ENCODE measurements around the gene DUOX2. TPM values are rescaled to one million over a fixed set of nuclear protein-coding genes. Genes with fewer than 3 reads are reported as not detected.
A peak's percentile ranks its signal among the peaks of the same experiment; 100 is the strongest.

DUOX2 gene
- total RNA-seq (2016; rRNA removed; fragmentation: Illumina TruSeq; extraction: Trizol), result not detected in 2 replicates
- not detected in 2 replicates for total RNA-seq (2016; cell fraction: cytosol; rRNA removed; fragmentation: Illumina TruSeq; extraction: Trizol; ENCODE audit: low read depth)
- not detected in 2 replicates for total RNA-seq (2016; cell fraction: insoluble cytoplasmic fraction; rRNA removed; fragmentation: Illumina TruSeq; extraction: Trizol)
- total RNA-seq (2016; cell fraction: membrane; rRNA removed; fragmentation: Illumina TruSeq; extraction: Trizol), result not detected in 2 replicates
- not detected in 2 replicates for total RNA-seq (2016; cell fraction: nucleus; rRNA removed; fragmentation: Illumina TruSeq; extraction: Trizol)
- polyA plus RNA-seq (2011; rRNA removed), result 0.08 and 0.27 TPM in 2 replicates
- polyA plus RNA-seq (2011; cell fraction: cytosol; rRNA removed), result 0.04 and 0.06 TPM in 2 replicates
- polyA plus RNA-seq (2011; cell fraction: nucleus; rRNA removed), result 1.3 and 1.5 TPM in 2 replicates
- polyA plus RNA-seq (2012), result 0.09 and 0.39 TPM in 2 replicates
- polyA plus RNA-seq (2016; cell fraction: cytosol; fragmentation: Illumina TruSeq; extraction: Trizol; ENCODE audit: low read depth), result not detected in 2 replicates
- polyA plus RNA-seq (2016; cell fraction: insoluble cytoplasmic fraction; fragmentation: Illumina TruSeq; extraction: Trizol; ENCODE audit: low read depth), result not detected in 2 replicates
- not detected in 2 replicates for polyA plus RNA-seq (2016; cell fraction: membrane; fragmentation: Illumina TruSeq; extraction: Trizol; ENCODE audit: low read depth)
- not detected in 2 replicates for polyA plus RNA-seq (2016; cell fraction: nucleus; fragmentation: Illumina TruSeq; extraction: Trizol; ENCODE audit: insufficient read depth, low read depth)
- 0.02 and 0.16 TPM in 2 replicates for polyA minus RNA-seq (2011; rRNA and poly(A)+ RNA removed; ENCODE audit: low replicate concordance)
- polyA minus RNA-seq (2011; cell fraction: cytosol; rRNA and poly(A)+ RNA removed), result 0.09 and 0.30 TPM in 2 replicates
- 0.39 and 0.62 TPM in 2 replicates for polyA minus RNA-seq (2011; cell fraction: nucleus; rRNA and poly(A)+ RNA removed)
- Bru-seq, nascent RNA, result percentile 8 among the genes with signal in this experiment
- BruChase-seq, experiment 1, labeled RNA remaining after a 6-hour chase, result percentile 13 among the genes with signal in this experiment
- not detected for BruChase-seq, experiment 2, labeled RNA remaining after a 2-hour chase
- long read RNA-seq, experiment 1, result 0 reads
- long read RNA-seq, experiment 2, result 0 reads

DNA sequence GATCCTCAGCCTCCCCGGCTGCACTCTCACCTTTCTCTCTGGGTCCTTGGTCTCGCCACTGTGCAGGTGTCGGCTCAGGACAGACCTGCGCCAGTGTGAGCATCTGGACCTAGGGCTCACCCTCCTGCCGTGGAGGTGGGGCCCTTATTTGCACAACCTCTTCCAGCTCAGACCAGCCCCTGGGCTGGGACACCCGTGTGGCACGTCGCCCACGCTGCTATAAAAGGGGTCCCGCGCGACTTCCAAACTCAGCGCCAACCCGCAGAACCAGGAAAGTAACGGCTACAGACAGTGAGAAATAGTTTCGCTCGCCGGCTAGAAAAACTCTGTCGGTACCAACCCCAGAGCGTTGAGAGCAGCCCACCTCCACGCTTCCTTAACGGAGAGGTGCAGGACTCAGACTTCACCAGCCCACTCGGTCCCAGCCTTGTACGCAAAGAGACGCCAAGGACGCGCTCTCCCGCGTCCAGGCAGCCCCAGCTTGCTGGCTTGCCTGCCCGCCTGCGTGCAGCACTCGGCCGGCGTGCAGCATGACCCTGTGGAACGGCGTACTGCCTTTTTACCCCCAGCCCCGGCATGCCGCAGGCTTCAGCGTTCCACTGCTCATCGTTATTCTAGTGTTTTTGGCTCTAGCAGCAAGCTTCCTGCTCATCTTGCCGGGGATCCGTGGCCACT is at the start of gene DUOX2, which contains the start of gene DUOXA2:
DUOX2 (minus strand) TSS at position 97 of the 675 bp plus-strand sequence. CDS start 761 bp downstream, outside the sequence.
DUOXA2 (plus strand) TSS at position 251 of the 675 bp plus-strand sequence; CDS start at position 531, 280 bp downstream.
- in situ Hi-C loops (cut with HindIII; ENCODE audit: extremely low pct_ligation_motif_present, low pct_unique_long_range_greater_than_20kb), result no loop called here
- ChIA-PET POLR2A (no interaction called here), CTCF (ENCODE audit: low intra/inter-chr PET ratio, low total read pairs) (no interaction called here)
- BruUV-seq (replicated peaks), result no TSS peak
- peak within 1 kb of the TSS; percentile 4 to 61 (median 27); a peak in 3 of 6 replicates for H3K4me3 ChIP-seq (replicated peaks in 1 of 3; ENCODE audit: insufficient read depth in 1 of 3, low read depth in 2 of 3, low read length in 3 of 3)
- intact Hi-C loops (cut with micrococcal nuclease; ENCODE audit: unreplicated experiment), result no loop called here
- peak; percentile 29 for ATAC-seq
- WGBS (ENCODE audit: low lambda C conversion rate), result 7% methylated on average over 20 of the region's 42 CpGs
- FAIRE-seq, result no peak
- no peak within 1 kb of the TSS for H3K9ac ChIP-seq (ENCODE audit: insufficient read depth, low read depth, low read length)
- no peaks in the 10 kb centered on the region for H3K9me3 ChIP-seq (ENCODE audit: low read length)
- H2AFZ ChIP-seq (ENCODE audit: low read length), result peak within 1 kb of the TSS; percentile 27
- no peaks in the 10 kb centered on the region for H4K20me1 ChIP-seq (ENCODE audit: insufficient read depth, low read length)
- no peaks in the 10 kb centered on the region for H3K36me3 ChIP-seq (replicated peaks in 1 of 2; ENCODE audit: control insufficient read depth in 1 of 2, insufficient read depth in 2 of 2, low read length in 2 of 2)
- peaks cover 13 to 57% of the 10 kb centered on the region in 2 experiments for H3K27me3 ChIP-seq (ENCODE audit: control insufficient read depth in 1 of 2, insufficient read depth in 2 of 2, low read length in 2 of 2)
- H3K79me2 ChIP-seq (ENCODE audit: insufficient read depth, low read length), result no peaks in the 10 kb centered on the region
- peaks cover 25% of the 10 kb centered on the region for H3K4me1 ChIP-seq (ENCODE audit: insufficient read depth, low read length)
- peak within 1 kb of the TSS; percentile 78 for H3K4me2 ChIP-seq (ENCODE audit: low read depth, low read length)
- H3K27ac ChIP-seq (ENCODE audit: extremely low read length, insufficient read depth, low read length), result no peak within 1 kb of the TSS
- no peak for DNase-seq (ENCODE audit: low spot score)
- TF ChIP-seq EEA1 (CRISPR knock-in tag; IDR thresholded peaks at IDR 0.05; ENCODE audit: borderline replicate concordance) (no peak), PRMT3 (CRISPR knock-in tag; IDR thresholded peaks at IDR 0.05; ENCODE audit: borderline replicate concordance, low read depth) (no peak), RNF2 (conservative IDR thresholded peaks at IDR 0.05; ENCODE audit: low read depth) (no peak), POLR2A (IDR thresholded peaks at IDR 0.05; ENCODE audit: insufficient read depth in 1 of 2, low read depth in 2 of 2, low read length in 2 of 2) (no peak), MTA1 (CRISPR knock-in tag; IDR thresholded peaks at IDR 0.05; ENCODE audit: borderline replicate concordance) (0 out of 2 replicates have a peak, but pooled peaks have one; percentile 26), CEBPG (CRISPR knock-in tag; IDR thresholded peaks at IDR 0.05) (no peak), ZNF343 (CRISPR knock-in tag; IDR thresholded peaks at IDR 0.05) (no peak), ZNF333 (CRISPR knock-in tag; IDR thresholded peaks at IDR 0.05; ENCODE audit: borderline replicate concordance) (no peak), ASH2L (IDR thresholded peaks at IDR 0.05; ENCODE audit: insufficient read length, low read depth, low read length) (no peak), ZNF382 (CRISPR knock-in tag; IDR thresholded peaks at IDR 0.05; ENCODE audit: borderline replicate concordance) (no peak)
- TF ChIP-seq, protein P1, sequence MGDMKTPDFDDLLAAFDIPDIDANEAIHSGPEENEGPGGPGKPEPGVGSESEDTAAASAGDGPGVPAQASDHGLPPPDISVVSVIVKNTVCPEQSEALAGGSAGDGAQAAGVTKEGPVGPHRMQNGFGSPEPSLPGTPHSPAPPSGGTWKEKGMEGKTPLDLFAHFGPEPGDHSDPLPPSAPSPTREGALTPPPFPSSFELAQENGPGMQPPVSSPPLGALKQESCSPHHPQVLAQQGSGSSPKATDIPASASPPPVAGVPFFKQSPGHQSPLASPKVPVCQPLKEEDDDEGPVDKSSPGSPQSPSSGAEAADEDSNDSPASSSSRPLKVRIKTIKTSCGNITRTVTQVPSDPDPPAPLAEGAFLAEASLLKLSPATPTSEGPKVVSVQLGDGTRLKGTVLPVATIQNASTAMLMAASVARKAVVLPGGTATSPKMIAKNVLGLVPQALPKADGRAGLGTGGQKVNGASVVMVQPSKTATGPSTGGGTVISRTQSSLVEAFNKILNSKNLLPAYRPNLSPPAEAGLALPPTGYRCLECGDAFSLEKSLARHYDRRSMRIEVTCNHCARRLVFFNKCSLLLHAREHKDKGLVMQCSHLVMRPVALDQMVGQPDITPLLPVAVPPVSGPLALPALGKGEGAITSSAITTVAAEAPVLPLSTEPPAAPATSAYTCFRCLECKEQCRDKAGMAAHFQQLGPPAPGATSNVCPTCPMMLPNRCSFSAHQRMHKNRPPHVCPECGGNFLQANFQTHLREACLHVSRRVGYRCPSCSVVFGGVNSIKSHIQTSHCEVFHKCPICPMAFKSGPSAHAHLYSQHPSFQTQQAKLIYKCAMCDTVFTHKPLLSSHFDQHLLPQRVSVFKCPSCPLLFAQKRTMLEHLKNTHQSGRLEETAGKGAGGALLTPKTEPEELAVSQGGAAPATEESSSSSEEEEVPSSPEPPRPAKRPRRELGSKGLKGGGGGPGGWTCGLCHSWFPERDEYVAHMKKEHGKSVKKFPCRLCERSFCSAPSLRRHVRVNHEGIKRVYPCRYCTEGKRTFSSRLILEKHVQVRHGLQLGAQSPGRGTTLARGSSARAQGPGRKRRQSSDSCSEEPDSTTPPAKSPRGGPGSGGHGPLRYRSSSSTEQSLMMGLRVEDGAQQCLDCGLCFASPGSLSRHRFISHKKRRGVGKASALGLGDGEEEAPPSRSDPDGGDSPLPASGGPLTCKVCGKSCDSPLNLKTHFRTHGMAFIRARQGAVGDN (CRISPR knock-in tag; IDR thresholded peaks at IDR 0.05), result peak; percentile 45
- TF ChIP-seq, protein P2, sequence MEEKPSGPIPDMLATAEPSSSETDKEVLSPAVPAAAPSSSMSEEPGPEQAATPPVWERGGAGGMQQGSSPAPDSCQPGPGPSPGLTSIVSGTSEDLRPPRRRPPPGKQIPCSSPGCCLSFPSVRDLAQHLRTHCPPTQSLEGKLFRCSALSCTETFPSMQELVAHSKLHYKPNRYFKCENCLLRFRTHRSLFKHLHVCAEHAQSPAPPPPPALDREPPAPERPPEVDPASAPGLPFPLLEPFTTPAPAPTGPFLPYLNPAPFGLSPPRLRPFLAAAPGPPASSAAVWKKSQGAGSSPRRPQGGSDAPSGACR (CRISPR knock-in tag; IDR thresholded peaks at IDR 0.05), result no peak
- TF ChIP-seq, protein P3, sequence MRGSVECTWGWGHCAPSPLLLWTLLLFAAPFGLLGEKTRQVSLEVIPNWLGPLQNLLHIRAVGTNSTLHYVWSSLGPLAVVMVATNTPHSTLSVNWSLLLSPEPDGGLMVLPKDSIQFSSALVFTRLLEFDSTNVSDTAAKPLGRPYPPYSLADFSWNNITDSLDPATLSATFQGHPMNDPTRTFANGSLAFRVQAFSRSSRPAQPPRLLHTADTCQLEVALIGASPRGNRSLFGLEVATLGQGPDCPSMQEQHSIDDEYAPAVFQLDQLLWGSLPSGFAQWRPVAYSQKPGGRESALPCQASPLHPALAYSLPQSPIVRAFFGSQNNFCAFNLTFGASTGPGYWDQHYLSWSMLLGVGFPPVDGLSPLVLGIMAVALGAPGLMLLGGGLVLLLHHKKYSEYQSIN (CRISPR knock-in tag; IDR thresholded peaks at IDR 0.05; ENCODE audit: borderline replicate concordance), result no peak
